ENCODE measurements around the gene ZNF738. TPM values are rescaled to one million over a fixed set of nuclear protein-coding genes. Genes with fewer than 3 reads are reported as not detected.

ZNF738 gene
- total RNA-seq, 1 donor from 2014 or later = 40.8 TPM

DNA sequence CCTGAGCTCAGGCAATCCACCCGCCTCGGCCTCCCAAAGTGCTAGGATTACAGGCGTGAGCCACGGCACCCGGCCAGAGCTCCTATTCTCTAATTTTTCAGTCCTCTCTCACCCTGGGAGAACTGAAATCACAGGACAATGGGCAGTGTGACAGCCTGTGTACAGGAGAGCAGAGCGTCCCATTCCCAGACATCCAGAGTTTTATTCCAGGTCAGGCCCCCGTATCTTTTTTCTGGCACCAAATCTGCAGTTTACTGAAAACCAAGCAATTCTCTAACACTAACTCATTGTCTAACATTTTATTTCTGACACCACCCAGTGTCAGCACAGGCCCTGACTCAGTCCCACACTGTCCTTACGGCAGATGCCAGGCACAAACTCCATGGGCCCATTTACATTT is 36.3 kb upstream of the ZNF738 start:
- H3K36me3 Mint-ChIP-seq = peaks cover 21% of the 10 kb centered on the region
- peaks cover 14% of the 10 kb centered on the region for H3K9me3 Mint-ChIP-seq
- DNase-seq (ENCODE audit: low spot score in 2 of 2, unreplicated experiment in 2 of 2) = no peak
- H3K27ac Mint-ChIP-seq = peak overlapping the region; percentile 49
- TF ChIP-seq, protein P1, sequence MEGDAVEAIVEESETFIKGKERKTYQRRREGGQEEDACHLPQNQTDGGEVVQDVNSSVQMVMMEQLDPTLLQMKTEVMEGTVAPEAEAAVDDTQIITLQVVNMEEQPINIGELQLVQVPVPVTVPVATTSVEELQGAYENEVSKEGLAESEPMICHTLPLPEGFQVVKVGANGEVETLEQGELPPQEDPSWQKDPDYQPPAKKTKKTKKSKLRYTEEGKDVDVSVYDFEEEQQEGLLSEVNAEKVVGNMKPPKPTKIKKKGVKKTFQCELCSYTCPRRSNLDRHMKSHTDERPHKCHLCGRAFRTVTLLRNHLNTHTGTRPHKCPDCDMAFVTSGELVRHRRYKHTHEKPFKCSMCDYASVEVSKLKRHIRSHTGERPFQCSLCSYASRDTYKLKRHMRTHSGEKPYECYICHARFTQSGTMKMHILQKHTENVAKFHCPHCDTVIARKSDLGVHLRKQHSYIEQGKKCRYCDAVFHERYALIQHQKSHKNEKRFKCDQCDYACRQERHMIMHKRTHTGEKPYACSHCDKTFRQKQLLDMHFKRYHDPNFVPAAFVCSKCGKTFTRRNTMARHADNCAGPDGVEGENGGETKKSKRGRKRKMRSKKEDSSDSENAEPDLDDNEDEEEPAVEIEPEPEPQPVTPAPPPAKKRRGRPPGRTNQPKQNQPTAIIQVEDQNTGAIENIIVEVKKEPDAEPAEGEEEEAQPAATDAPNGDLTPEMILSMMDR (IDR thresholded peaks at IDR 0.05; ENCODE audit: unreplicated experiment) = no peak
- H3K27me3 Mint-ChIP-seq (ENCODE audit: low read depth) = no peaks in the 10 kb centered on the region
- peaks cover 16% of the 10 kb centered on the region for H3K4me1 Mint-ChIP-seq
- no peak overlapping the region for H3K4me3 Mint-ChIP-seq

DNA sequence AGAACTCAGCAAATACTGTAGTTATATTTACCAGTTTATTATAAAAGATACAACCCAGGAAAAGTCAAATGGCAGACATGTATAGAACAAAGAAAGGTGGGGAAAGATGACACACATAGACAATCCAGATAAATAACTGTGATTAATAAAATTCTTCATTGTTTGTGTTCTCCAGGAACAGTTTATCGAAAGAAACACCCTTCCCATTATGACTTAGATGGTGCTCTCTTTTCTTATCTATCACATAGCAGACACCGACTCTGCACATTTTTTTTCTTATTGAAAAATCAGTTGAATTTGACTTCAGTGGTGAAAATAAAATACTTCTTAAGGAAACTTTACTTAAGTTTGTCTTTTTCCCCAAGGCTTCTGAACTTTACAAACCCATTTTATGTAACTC is 35.8 kb upstream of the ZNF738 start:
- Mint-ChIP-seq H3K27me3 (ENCODE audit: low read depth) (no peaks in the 10 kb centered on the region), H3K4me1 (peaks cover 21% of the 10 kb centered on the region), H3K27ac (peak overlapping the region; percentile 49), H3K9me3 (peaks cover 14% of the 10 kb centered on the region), H3K4me3 (no peak overlapping the region), H3K36me3 (peaks cover 21% of the 10 kb centered on the region)
- TF ChIP-seq, protein P1 (IDR thresholded peaks at IDR 0.05; ENCODE audit: unreplicated experiment) = no peak
- DNase-seq (ENCODE audit: low spot score in 2 of 2, unreplicated experiment in 2 of 2) = no peak

DNA sequence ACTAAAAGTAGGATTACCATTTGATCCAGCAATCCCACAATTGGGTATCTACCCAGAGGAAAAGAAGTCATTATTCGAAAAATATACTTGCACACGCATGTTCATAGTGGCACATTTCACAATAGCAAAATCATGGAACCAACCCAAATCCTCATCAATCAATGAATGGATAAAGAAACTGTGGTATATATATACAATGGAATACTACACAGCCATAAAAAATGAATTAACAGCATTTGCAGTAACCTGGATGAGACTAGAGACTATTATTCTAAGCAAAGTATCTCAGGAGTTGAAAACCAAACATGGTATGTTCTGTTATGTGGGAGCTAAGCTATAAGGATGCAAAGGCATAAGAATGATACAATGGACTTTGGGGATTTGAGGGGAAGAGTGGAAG is 32.6 kb upstream of the ZNF738 start:
- DNase-seq (ENCODE audit: low spot score in 2 of 2, unreplicated experiment in 2 of 2) = no peak
- no peak overlapping the region for H3K27ac Mint-ChIP-seq
- H3K9me3 Mint-ChIP-seq = peaks cover 14% of the 10 kb centered on the region
- TF ChIP-seq, protein P1 (IDR thresholded peaks at IDR 0.05; ENCODE audit: unreplicated experiment) = no peak
- peaks cover 26% of the 10 kb centered on the region for H3K4me1 Mint-ChIP-seq
- H3K4me3 Mint-ChIP-seq = no peak overlapping the region
- H3K36me3 Mint-ChIP-seq = peaks cover 19% of the 10 kb centered on the region
- no peaks in the 10 kb centered on the region for H3K27me3 Mint-ChIP-seq (ENCODE audit: low read depth)

DNA sequence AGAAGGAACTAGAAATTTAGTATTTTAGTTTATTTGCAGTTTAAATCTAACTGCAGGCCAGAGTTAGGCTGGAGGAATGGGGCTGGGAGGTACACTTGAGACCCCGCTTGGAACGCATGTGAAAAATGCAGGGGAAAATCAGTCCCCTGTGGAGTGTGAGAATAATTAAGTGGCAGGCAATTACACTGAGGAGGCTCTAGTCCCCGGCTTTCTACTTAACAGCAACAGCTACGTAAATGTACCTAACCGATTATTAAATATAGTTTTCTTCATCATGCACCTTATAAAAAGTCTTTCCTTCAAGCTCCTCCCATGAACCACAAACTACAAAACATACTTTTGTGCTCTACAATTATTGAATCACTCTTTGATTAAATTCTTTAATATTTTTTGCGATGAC is 30.4 kb upstream of the ZNF738 start:
- Mint-ChIP-seq H3K9me3 (peaks cover 14% of the 10 kb centered on the region), H3K4me3 (peak overlapping the region; percentile 100), H3K27ac (peak overlapping the region; percentile 100), H3K36me3 (peaks cover 19% of the 10 kb centered on the region), H3K4me1 (peaks cover 18% of the 10 kb centered on the region), H3K27me3 (ENCODE audit: low read depth) (no peaks in the 10 kb centered on the region)
- no peak for DNase-seq (ENCODE audit: low spot score in 2 of 2, unreplicated experiment in 2 of 2)
- TF ChIP-seq, protein P1 (IDR thresholded peaks at IDR 0.05; ENCODE audit: unreplicated experiment) = no peak

DNA sequence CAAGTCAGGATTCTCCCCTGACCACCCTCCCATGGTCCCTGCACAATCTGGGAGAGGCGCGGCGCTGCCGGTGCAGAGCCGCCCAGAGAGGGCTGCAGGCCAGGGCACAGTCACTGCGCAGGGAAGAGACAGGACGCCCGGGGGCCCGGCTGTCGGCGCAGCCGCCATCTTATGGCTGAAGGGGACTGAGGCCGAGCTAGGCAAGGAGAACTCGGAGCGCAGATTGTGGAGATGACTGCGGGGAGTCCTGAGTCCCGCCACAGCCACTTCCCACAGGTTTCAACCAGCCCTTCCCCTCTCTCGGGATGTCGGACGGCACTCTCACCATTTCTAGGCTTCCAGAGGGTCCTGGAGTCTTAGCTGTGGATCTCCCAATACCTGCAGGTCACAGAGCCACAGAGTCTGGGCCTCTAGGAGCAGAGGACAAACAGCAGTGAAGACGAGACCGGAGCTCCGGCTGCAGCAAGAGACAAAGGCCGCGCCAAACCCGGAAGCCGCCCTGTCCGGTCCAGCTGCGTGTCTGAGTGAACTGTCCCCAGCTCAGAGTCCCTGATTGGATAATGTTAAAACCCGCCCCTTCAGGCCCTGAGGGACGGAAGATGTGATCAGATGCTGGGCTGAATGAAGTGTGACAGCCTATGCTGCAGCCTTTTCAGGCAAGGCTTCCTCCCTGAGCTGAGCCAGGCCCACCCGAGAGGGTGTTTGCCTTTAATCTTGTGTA is 29.8 kb upstream of the ZNF738 start, which contains the start of gene ZNF708:
Gene ZNF708, minus strand, starts transcription at position 526 of the 721 bp plus-strand sequence. Its CDS starts 198 bp downstream, at position 328.
- peaks cover 16% of the 10 kb centered on the region for H3K4me1 Mint-ChIP-seq
- H3K4me3 Mint-ChIP-seq = peak within 1 kb of the TSS; percentile 100
- peak within 1 kb of the TSS; percentile 100 for H3K27ac Mint-ChIP-seq
- no peaks in the 10 kb centered on the region for H3K27me3 Mint-ChIP-seq (ENCODE audit: low read depth)
- peaks cover 19% of the 10 kb centered on the region for H3K36me3 Mint-ChIP-seq
- DNase-seq (ENCODE audit: low spot score in 2 of 2, unreplicated experiment in 2 of 2) = peak; percentile 54 to 77
- TF ChIP-seq, protein P1 (IDR thresholded peaks at IDR 0.05; ENCODE audit: unreplicated experiment) = no peak
- H3K9me3 Mint-ChIP-seq = peaks cover 14% of the 10 kb centered on the region

All from mesothelial cell of epicardium (in vitro differentiated cells).